IgD-negative memory B cell (primary cell): Measurements from ENCODE around the gene GDPD5. TPM values are rescaled to one million over a fixed set of nuclear protein-coding genes. Genes with fewer than 3 reads are reported as not detected.
A peak's percentile ranks its signal among the peaks of the same experiment; 100 is the strongest.
"Not testable (repeated sequence)": the region's sequence is repeated elsewhere in the genome, so short reads cannot be mapped to it uniquely, and the experiment has no call there.

Source experiments
- H3K27ac Mint-ChIP-seq, 3 donors: one replicate each; pipeline ENCODE4 v1.8.0; 2020 to 2022; ENCODE audit warnings: mild to moderate bottlenecking in 3 of 3, mixed read lengths in 3 of 3, moderate library complexity in 1 of 3
- H3K27me3 Mint-ChIP-seq: one replicate; pipeline ENCODE4 v1.8.0; 2021; ENCODE audit warnings: mixed read lengths
- H3K36me3 Mint-ChIP-seq: one replicate; pipeline ENCODE4 v1.8.0; 2020; ENCODE audit warnings: mild to moderate bottlenecking, mixed read lengths
- H3K4me1 Mint-ChIP-seq, 3 donors: one replicate each; pipeline ENCODE4 v1.8.0; 2020 to 2022; ENCODE audit warnings: mixed read lengths in 3 of 3, mild to moderate bottlenecking in 1 of 3
- H3K4me3 Mint-ChIP-seq, 4 donors: one replicate each; pipeline ENCODE4 v1.8.0; 2020 to 2022; ENCODE audit warnings: mild to moderate bottlenecking in 4 of 4, mixed read lengths in 4 of 4, moderate library complexity in 3 of 4
- H3K9me3 Mint-ChIP-seq, 3 donors: one replicate each; pipeline ENCODE4 v1.8.0; 2020 to 2021; ENCODE audit warnings: mixed read lengths in 3 of 3, mild to moderate bottlenecking in 1 of 3
- polyA plus RNA-seq: library from polyadenylated mRNA; unstranded; fragments of 300-500 nt; fragmentation: Illumina TruSeq; gene quantifications from one replicate; pipeline ENCODE4 v1.2.3, GENCODE V29; 2021

The GDPD5 gene
- polyA plus RNA-seq, 1 donor from 2014 or later, result 27.8 TPM

- peaks cover 6 to 19% (median 10%) of the 10 kb centered on the region in 3 donors for H3K4me1 Mint-ChIP-seq
- peak overlapping the region; percentile 75 to 92 (median 88) for H3K4me3 Mint-ChIP-seq
- H3K36me3 Mint-ChIP-seq, result peaks cover 1% of the 10 kb centered on the region
- peak overlapping the region in 2 of 3 donors; percentile 41 to 60 for H3K27ac Mint-ChIP-seq
- H3K27me3 Mint-ChIP-seq, result peaks cover 28% of the 10 kb centered on the region
- H3K9me3 Mint-ChIP-seq, result peaks cover 0 to 2% (median 0%) of the 10 kb centered on the region in 3 donors
Measured at GRCh38 chr11:75428989-75429640, 96.6 kb downstream of the GDPD5 start.

GRCh38 chr11:75428281-75428724 lies 97.4 kb downstream of the GDPD5 start:
- Mint-ChIP-seq H3K27ac (peak overlapping the region in 2 of 3 donors; percentile 41 to 94), H3K9me3 (peaks cover 0 to 2% (median 0%) of the 10 kb centered on the region in 3 donors), H3K4me3 (peak overlapping the region; percentile 63 to 92 (median 88)), H3K36me3 (peaks cover 1% of the 10 kb centered on the region), H3K4me1 (peaks cover 6 to 19% (median 10%) of the 10 kb centered on the region in 3 donors), H3K27me3 (peaks cover 27% of the 10 kb centered on the region)

DNA sequence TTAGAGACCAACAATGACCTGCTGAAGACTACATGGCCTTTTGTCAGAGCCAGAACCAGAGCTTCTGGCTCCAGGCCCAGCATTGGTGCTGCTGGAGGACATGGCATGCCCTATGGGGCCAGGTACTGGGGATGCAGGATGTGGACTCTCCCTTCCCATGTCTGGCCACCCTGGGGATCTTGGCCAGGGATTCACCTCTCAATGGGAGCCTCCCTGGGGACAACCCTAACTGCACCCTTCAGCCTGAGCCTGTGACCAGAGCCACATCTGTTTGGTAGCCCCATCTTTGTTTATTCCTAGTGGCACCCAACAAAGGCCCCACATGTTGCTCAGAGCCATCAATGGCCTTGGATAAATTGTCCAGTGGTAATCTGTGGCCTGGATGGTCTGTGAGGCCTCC lies 98.6 kb downstream of the GDPD5 start:
- Mint-ChIP-seq H3K27ac (peak overlapping the region in 1 of 3 donors; percentile 94), H3K27me3 (peaks cover 26% of the 10 kb centered on the region), H3K4me1 (peaks cover 6 to 19% (median 10%) of the 10 kb centered on the region in 3 donors), H3K4me3 (no peak overlapping the region), H3K9me3 (peaks cover 0 to 2% (median 0%) of the 10 kb centered on the region in 3 donors), H3K36me3 (peaks cover 4% of the 10 kb centered on the region)

DNA sequence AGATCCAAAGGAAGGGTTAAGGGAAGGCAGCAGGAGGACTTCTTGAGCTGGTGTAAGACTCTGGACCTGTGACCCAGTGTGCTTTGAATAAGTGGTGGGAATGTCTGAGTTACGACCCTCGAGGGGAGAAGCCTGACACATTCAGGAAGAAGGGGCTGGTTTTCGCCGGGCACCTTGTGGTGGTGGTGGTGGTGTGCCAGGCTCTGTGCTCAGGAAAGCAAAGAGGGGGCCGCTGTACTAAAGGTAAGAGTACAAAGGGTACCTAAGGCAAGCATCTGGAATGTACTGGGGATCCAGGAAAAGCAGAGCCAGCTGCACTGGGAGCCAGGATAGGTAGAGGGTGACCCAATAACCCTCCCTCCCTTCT lies 99.0 kb downstream of the GDPD5 start:
- Mint-ChIP-seq H3K9me3 (peaks cover 0 to 2% (median 0%) of the 10 kb centered on the region in 3 donors), H3K4me1 (peaks cover 6 to 19% (median 10%) of the 10 kb centered on the region in 3 donors), H3K27me3 (peaks cover 22% of the 10 kb centered on the region), H3K36me3 (peaks cover 4% of the 10 kb centered on the region), H3K27ac (no peak overlapping the region), H3K4me3 (peak overlapping the region in 1 of 4 donors; percentile 41)

GRCh38 chr11:75425422-75425821 lies 100.3 kb downstream of the GDPD5 start:
- Mint-ChIP-seq H3K4me1 (peaks cover 4 to 14% (median 4%) of the 10 kb centered on the region in 3 donors), H3K27ac (no peak overlapping the region), H3K4me3 (no peak overlapping the region), H3K27me3 (peaks cover 11% of the 10 kb centered on the region), H3K36me3 (peaks cover 3% of the 10 kb centered on the region), H3K9me3 (peaks cover 0 to 2% (median 0%) of the 10 kb centered on the region in 3 donors)

- peaks cover 2 to 12% (median 4%) of the 10 kb centered on the region in 3 donors for H3K4me1 Mint-ChIP-seq
- no peak overlapping the region for H3K27ac Mint-ChIP-seq
- H3K9me3 Mint-ChIP-seq, result peaks cover 0 to 2% (median 0%) of the 10 kb centered on the region in 3 donors
- peaks cover 3% of the 10 kb centered on the region for H3K36me3 Mint-ChIP-seq
- H3K4me3 Mint-ChIP-seq, result no peak overlapping the region
- peaks cover 10% of the 10 kb centered on the region for H3K27me3 Mint-ChIP-seq
Measured at GRCh38 chr11:75424396-75424795, 101.3 kb downstream of the GDPD5 start.

- peaks cover 0 to 7% (median 1%) of the 10 kb centered on the region in 3 donors for H3K4me1 Mint-ChIP-seq
- no peak overlapping the region for H3K4me3 Mint-ChIP-seq
- H3K27ac Mint-ChIP-seq, result no peak overlapping the region
- peaks cover 0 to 2% (median 0%) of the 10 kb centered on the region in 3 donors for H3K9me3 Mint-ChIP-seq
- H3K36me3 Mint-ChIP-seq, result peaks cover 3% of the 10 kb centered on the region
- H3K27me3 Mint-ChIP-seq, result peaks cover 3% of the 10 kb centered on the region
Measured at GRCh38 chr11:75423721-75424120, 102.0 kb downstream of the GDPD5 start.

DNA sequence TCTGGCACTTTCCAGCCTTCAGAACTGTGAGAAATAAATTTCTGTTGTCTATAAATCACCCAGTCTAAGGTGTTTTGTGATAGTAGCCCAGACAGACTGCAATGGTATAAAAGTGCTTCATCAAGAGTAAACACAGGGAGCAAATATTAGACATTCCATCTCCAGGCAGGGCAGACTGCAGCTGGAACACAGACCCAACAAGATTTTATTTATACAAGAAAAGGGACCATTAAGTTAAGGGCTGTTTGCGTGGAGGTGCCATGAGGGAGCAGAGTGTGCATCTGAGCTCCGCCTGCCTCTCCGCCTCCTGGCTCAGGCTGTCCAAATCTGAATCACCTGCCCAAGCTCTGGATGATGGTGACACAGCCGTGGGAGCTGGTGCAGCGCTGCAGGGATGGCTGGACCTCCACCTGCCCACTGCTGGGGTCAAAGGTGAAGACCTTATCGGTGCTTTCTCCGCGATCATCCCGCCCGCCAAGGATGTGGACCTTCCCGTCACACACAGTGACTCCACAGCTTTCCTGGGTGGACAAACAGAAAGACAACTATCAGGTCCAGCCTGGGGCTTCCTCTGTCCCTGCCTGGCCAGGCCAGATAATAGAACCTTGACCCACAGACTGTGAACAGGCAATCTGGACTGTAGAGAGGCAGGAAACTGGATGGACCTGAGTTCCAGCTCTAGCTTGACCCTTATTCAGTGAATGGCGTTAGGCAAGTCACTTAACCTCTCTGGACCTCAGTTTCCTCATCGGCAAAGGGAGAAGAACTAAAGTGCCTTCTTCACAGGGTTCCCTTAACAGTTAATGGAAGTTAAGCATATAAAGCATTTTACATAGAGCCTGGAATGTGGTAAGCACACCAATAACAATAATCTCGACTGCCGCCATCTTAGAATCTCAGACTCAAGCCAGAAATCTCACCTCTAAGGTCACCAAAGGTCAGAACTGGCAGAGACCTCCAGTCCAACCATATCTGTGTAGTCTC lies 103.2 kb downstream of the GDPD5 start:
- no peaks in the 10 kb centered on the region for H3K27me3 Mint-ChIP-seq
- H3K4me3 Mint-ChIP-seq, result no peak overlapping the region
- peaks cover 3% of the 10 kb centered on the region for H3K36me3 Mint-ChIP-seq
- H3K27ac Mint-ChIP-seq, result peak overlapping the region in 1 of 3 donors; percentile 60
- H3K4me1 Mint-ChIP-seq, result no peaks in the 10 kb centered on the region
- no peaks in the 10 kb centered on the region for H3K9me3 Mint-ChIP-seq

DNA sequence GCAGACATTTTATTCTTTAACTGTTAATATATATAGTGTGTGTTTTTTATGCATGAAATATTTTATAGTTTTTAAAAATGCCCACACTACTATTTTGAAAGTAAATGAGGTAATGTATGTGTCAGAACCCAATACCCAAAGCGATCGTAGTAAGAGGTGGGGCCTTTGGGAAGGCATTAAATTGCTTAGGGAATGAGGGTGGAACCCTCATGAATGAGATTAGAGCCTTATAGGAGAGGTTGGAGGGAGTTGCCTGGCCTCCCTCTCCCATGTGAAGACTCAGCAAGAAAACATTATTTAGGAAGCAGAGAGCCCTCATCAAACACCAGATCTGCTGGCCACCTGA lies 103.9 kb downstream of the GDPD5 start:
- Mint-ChIP-seq H3K36me3 (peaks cover 5% of the 10 kb centered on the region), H3K27me3 (no peaks in the 10 kb centered on the region), H3K9me3 (no peaks in the 10 kb centered on the region), H3K4me1 (no peaks in the 10 kb centered on the region), H3K27ac (no peak overlapping the region), H3K4me3 (no peak overlapping the region)

GRCh38 chr11:75421035-75421602 lies 104.6 kb downstream of the GDPD5 start:
- Mint-ChIP-seq H3K27me3 (no peaks in the 10 kb centered on the region), H3K9me3 (no peaks in the 10 kb centered on the region), H3K4me1 (no peaks in the 10 kb centered on the region), H3K27ac (no peak overlapping the region), H3K36me3 (peaks cover 8% of the 10 kb centered on the region), H3K4me3 (no peak overlapping the region)

- Mint-ChIP-seq H3K27me3 (no peaks in the 10 kb centered on the region), H3K4me1 (no peaks in the 10 kb centered on the region), H3K36me3 (peaks cover 8% of the 10 kb centered on the region), H3K4me3 (no peak overlapping the region), H3K9me3 (no peaks in the 10 kb centered on the region), H3K27ac (no peak overlapping the region)
Measured at GRCh38 chr11:75420224-75421034, 105.3 kb downstream of the GDPD5 start.

- Mint-ChIP-seq H3K27me3 (no peaks in the 10 kb centered on the region), H3K27ac (no peak overlapping the region)
Measured at GRCh38 chr11:75413864-75414263, 111.9 kb downstream of the GDPD5 start.

GRCh38 chr11:75413146-75413545 lies 112.6 kb downstream of the GDPD5 start:
- H3K27me3 Mint-ChIP-seq, H3K4me1 Mint-ChIP-seq, H3K4me3 Mint-ChIP-seq, H3K9me3 Mint-ChIP-seq, H3K36me3 Mint-ChIP-seq, H3K27ac Mint-ChIP-seq: not testable (repeated sequence)

More at GRCh38 chr11:75413864-75414263, 111.9 kb downstream of the GDPD5 start:
- H3K4me1 Mint-ChIP-seq, result no peaks in the 10 kb centered on the region
- peaks cover 5% of the 10 kb centered on the region for H3K36me3 Mint-ChIP-seq
- H3K4me3 Mint-ChIP-seq, result no peak overlapping the region
- H3K9me3 Mint-ChIP-seq, result no peaks in the 10 kb centered on the region

DNA sequence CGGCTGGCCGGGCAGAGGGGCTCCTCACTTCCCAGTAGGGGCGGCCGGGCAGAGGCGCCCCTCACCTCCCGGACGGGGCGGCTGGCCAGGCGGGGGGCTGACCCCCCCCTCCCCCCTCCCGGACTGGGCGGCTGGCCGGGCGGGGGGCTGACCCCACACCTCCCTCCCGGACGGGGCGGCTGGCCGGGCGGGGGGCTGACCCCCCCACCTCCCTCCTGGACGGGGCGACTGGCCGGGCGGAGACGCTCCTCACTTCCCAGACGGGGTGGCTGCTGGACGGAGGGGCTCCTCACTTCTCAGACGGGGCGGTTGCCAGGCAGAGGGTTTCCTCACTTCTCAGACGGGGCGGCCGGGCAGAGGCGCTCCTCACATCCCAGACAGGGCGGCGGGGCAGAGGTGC lies 115.8 kb downstream of the GDPD5 start:
- H3K27ac Mint-ChIP-seq, H3K36me3 Mint-ChIP-seq, H3K9me3 Mint-ChIP-seq, H3K4me1 Mint-ChIP-seq, H3K4me3 Mint-ChIP-seq, H3K27me3 Mint-ChIP-seq: not testable (repeated sequence)
